Upper lobe of left lung (tissue), 6 donors: Measurements from ENCODE around the gene FRMD3. TPM values are rescaled to one million over a fixed set of nuclear protein-coding genes. Genes with fewer than 3 reads are reported as not detected.

Experiments used
- ATAC-seq, 2 donors: fragments of 200-7000 bp; cut with Tn5 transposase; one replicate each; pipeline ENCODE4 v1.9.1; 2022; ENCODE audit warnings: mild to moderate bottlenecking in 2 of 2, moderate library complexity in 2 of 2; ENCODE audit not compliant: low FRiP score in 2 of 2
- DNase-seq, 2 donors: peaks; one replicate each; pipeline ENCODE4 v3.0.0-alpha.2; 2019 to 2020
- H3K27ac ChIP-seq, 4 donors: fragments of 200-600 bp; sonication (generic); one replicate each; pipeline ENCODE4 v1.5.1; 2016 to 2019
- H3K27me3 ChIP-seq, 4 donors: fragments of 200-600 bp; sonication (generic); one replicate each; pipeline ENCODE4 v1.5.1; 2017 to 2019
- H3K36me3 ChIP-seq, 4 donors: fragments of 200-600 bp; sonication (generic); one replicate each; pipeline ENCODE4 v1.5.1; 2016 to 2019
- H3K4me1 ChIP-seq, 4 donors: fragments of 200-600 bp; sonication (generic); one replicate each; pipeline ENCODE4 v1.5.1; 2018 to 2019
- H3K4me3 ChIP-seq, 4 donors: fragments of 200-600 bp; sonication (generic); one replicate each; pipeline ENCODE4 v1.5.1; 2017 to 2019; ENCODE audit warnings: mild to moderate bottlenecking in 2 of 4, moderate library complexity in 1 of 4
- H3K9me3 ChIP-seq, 4 donors: fragments of 200-600 bp; sonication (generic); one replicate each; pipeline ENCODE4 v1.5.1; 2018 to 2019
- EP300 ChIP-seq, 4 donors: sonication (generic); formaldehyde crosslinking; IDR thresholded peaks; one replicate each; pipeline ENCODE4 v1.5.1; 2017; ENCODE audit warnings: antibody characterized with exemption in 4 of 4, control low read depth in 2 of 4
- POLR2A ChIP-seq, 4 donors: fragments of 450-650 bp; IDR thresholded peaks; one replicate each; pipeline ENCODE4 v1.5.1; 2016 to 2017; ENCODE audit warnings: antibody characterized with exemption in 4 of 4, mild to moderate bottlenecking in 2 of 4
- POLR2AphosphoS5 ChIP-seq, 2 donors: sonication (generic); formaldehyde crosslinking; IDR thresholded peaks; one replicate each; pipeline ENCODE4 v1.5.1; 2017; ENCODE audit warnings: antibody characterized with exemption in 2 of 2
- WGBS, 2 donors: methylation state at CpG; one replicate each; pipeline ENCODE4 v1.1.5; 2017 to 2018; 5-methylcytosine and 5-hydroxymethylcytosine counted together
- total RNA-seq, 6 donors: library from RNA; depleted of rRNA in 4 of 6; stranded (reverse); fragments of >200 nt in 4 of 6; gene quantifications; one replicate each; pipeline versions ENCODE4 v1.1.0 to v1.2.1, GENCODE V29; 2016 to 2021
- TF ChIP-seq, protein P1 (sequence below), 6 experiments: fragments of 450-650 bp in 4 of 6; fragments of 200-600 bp in 2 of 6; sonication (generic) in 2 of 6; IDR thresholded peaks; one replicate each; pipeline ENCODE4 v1.5.1; 2016 to 2019; ENCODE audit warnings: antibody characterized with exemption in 6 of 6
- donor health status: DM: no; HTN: no; CAD: no; lungs with moderate emphysema.
- donor health status: DM: no; HTN: yes; CAD: no; lungs with severe emphysema.

The FRMD3 gene
- total RNA-seq, 6 donors from 2014 or later: 5.6 to 33.4 (median 10.4) TPM

DNA sequence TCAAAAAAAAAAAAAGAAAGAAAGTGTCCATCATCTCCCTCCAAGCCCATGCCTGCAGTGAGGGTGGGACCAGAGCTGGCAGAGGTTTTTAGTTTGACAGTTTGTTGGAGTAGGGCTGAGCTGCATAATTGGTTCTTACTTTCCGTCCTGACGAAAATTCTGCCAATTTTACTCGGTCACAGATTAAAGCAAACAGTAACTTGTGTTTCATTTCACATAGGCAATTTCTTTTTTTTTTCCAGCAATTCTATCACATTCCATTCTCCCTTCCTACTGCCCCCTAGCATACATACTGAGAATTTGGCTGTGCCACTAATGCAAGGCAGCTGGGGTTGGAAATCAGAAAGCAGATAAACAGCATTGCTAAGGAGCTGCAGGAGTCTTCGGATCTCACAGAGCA is 132.4 kb downstream of the FRMD3 start:
- H3K9me3 ChIP-seq: no peaks in the 10 kb centered on the region
- WGBS, 2 donors: 64 to 69% methylated on average over 4 of the region's 4 CpGs
- no peaks in the 10 kb centered on the region for H3K36me3 ChIP-seq
- no peaks in the 10 kb centered on the region for H3K27me3 ChIP-seq
- H3K4me1 ChIP-seq: no peaks in the 10 kb centered on the region
- DNase-seq (no peak), ATAC-seq (no peak)
- no peak for TF ChIP-seq POLR2A (IDR thresholded peaks at IDR 0.05)
- no peak for TF ChIP-seq POLR2AphosphoS5 (IDR thresholded peaks at IDR 0.05)
- H3K4me3 ChIP-seq: no peak overlapping the region
- H3K27ac ChIP-seq: no peak overlapping the region

- Histone ChIP-seq H3K4me1 (no peaks in the 10 kb centered on the region), H3K27ac (no peak overlapping the region), H3K27me3 (no peaks in the 10 kb centered on the region), H3K4me3 (no peak overlapping the region), H3K9me3 (no peaks in the 10 kb centered on the region), H3K36me3 (no peaks in the 10 kb centered on the region)
- DNase-seq (no peak), ATAC-seq (peak in 1 of 2 donors; percentile 57)
- TF ChIP-seq, protein P1, sequence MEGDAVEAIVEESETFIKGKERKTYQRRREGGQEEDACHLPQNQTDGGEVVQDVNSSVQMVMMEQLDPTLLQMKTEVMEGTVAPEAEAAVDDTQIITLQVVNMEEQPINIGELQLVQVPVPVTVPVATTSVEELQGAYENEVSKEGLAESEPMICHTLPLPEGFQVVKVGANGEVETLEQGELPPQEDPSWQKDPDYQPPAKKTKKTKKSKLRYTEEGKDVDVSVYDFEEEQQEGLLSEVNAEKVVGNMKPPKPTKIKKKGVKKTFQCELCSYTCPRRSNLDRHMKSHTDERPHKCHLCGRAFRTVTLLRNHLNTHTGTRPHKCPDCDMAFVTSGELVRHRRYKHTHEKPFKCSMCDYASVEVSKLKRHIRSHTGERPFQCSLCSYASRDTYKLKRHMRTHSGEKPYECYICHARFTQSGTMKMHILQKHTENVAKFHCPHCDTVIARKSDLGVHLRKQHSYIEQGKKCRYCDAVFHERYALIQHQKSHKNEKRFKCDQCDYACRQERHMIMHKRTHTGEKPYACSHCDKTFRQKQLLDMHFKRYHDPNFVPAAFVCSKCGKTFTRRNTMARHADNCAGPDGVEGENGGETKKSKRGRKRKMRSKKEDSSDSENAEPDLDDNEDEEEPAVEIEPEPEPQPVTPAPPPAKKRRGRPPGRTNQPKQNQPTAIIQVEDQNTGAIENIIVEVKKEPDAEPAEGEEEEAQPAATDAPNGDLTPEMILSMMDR (IDR thresholded peaks at IDR 0.05): no peak
- TF ChIP-seq EP300 (IDR thresholded peaks at IDR 0.05) (no peak), POLR2AphosphoS5 (IDR thresholded peaks at IDR 0.05) (no peak), POLR2A (IDR thresholded peaks at IDR 0.05) (no peak)
- 54 to 60% methylated on average over 10 of the region's 10 CpGs for WGBS, 2 donors
Measured at GRCh38 chr9:83403527-83404238, 134.5 kb downstream of the FRMD3 start.

DNA sequence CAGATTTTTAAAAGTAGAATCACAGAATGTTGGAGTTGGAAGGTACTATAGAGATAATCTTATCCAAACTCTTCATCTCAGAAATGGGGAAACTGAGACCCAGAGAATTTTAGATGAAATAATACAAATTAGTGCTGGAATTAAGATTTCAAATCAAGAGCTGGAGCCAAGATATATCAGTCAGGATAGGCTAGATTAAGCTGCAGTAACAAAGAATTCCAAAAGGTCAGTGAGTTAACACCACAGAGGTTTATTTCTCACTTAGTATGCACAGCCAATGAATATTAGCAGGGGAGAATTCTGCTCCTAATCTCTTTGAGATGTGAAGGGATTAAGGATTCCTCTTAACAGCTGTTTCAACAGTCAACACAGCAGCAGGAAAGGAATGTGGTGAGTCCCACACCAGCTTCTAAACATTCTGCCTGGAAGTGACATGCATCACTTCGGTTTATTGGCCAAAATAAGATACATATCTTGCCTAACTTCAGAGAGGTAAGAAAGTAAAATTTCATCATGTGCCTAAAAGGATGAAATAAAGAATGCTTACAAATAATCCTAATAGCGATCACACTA is 136.8 kb downstream of the FRMD3 start:
- H3K27ac ChIP-seq: no peak overlapping the region
- no peaks in the 10 kb centered on the region for H3K9me3 ChIP-seq
- DNase-seq (no peak), ATAC-seq (no peak)
- H3K36me3 ChIP-seq: no peaks in the 10 kb centered on the region
- WGBS, 2 donors: 88 to 89% methylated on average over 2 of the region's 2 CpGs
- TF ChIP-seq EP300 (IDR thresholded peaks at IDR 0.05) (no peak), POLR2A (IDR thresholded peaks at IDR 0.05) (no peak), POLR2AphosphoS5 (IDR thresholded peaks at IDR 0.05) (no peak)
- TF ChIP-seq, protein P1 (IDR thresholded peaks at IDR 0.05): no peak
- no peaks in the 10 kb centered on the region for H3K27me3 ChIP-seq
- H3K4me3 ChIP-seq: no peak overlapping the region
- H3K4me1 ChIP-seq: no peaks in the 10 kb centered on the region

DNA sequence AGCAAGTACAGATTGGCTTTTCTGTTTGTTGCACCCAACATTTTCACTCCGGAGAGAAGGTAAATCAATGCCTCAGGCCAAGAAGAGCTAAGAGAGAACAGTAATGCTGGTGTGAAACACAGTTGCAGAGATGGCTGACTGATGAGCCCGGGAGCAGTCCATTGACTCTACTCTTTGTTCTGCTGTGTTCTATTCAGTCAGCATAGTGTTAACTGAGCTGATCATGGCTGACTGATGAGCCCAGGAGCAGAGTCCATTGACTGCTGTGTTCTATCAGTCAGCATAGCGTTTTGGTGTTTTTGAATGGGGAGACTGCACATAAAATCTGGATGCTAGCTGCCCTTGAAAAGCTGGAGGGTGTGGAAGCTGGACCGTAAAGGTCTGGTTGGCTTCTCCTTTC is 141.4 kb downstream of the FRMD3 start:
- WGBS, 2 donors: 86 to 89% methylated on average over 4 of the region's 4 CpGs
- no peak overlapping the region for H3K27ac ChIP-seq
- ATAC-seq (no peak), DNase-seq (no peak)
- no peaks in the 10 kb centered on the region for H3K27me3 ChIP-seq
- no peaks in the 10 kb centered on the region for H3K4me1 ChIP-seq
- no peaks in the 10 kb centered on the region for H3K36me3 ChIP-seq
- H3K4me3 ChIP-seq: no peak overlapping the region
- no peaks in the 10 kb centered on the region for H3K9me3 ChIP-seq
- TF ChIP-seq EP300 (IDR thresholded peaks at IDR 0.05) (no peak), POLR2AphosphoS5 (IDR thresholded peaks at IDR 0.05) (no peak), POLR2A (IDR thresholded peaks at IDR 0.05) (no peak)
- TF ChIP-seq, protein P1 (IDR thresholded peaks at IDR 0.05): no peak

GRCh38 chr9:83396342-83396741 is 141.9 kb downstream of the FRMD3 start:
- no peaks in the 10 kb centered on the region for H3K36me3 ChIP-seq
- H3K4me3 ChIP-seq: no peak overlapping the region
- H3K27me3 ChIP-seq: no peaks in the 10 kb centered on the region
- ATAC-seq (no peak), DNase-seq (no peak)
- no peaks in the 10 kb centered on the region for H3K9me3 ChIP-seq
- no peaks in the 10 kb centered on the region for H3K4me1 ChIP-seq
- 95 to 97% methylated on average over 6 of the region's 6 CpGs for WGBS, 2 donors
- H3K27ac ChIP-seq: no peak overlapping the region
- TF ChIP-seq EP300 (IDR thresholded peaks at IDR 0.05) (no peak), POLR2A (IDR thresholded peaks at IDR 0.05) (no peak), POLR2AphosphoS5 (IDR thresholded peaks at IDR 0.05) (no peak)
- TF ChIP-seq, protein P1 (IDR thresholded peaks at IDR 0.05): no peak
